IMR-90 (cell line): ENCODE measurements around the gene PPM1H. TPM values are rescaled to one million over a fixed set of nuclear protein-coding genes. Genes with fewer than 3 reads are reported as not detected.

Source experiments
- ATAC-seq: fragments of 200-7000 bp; cut with Tn5 transposase; 2 replicates; pipeline ENCODE4 v1.9.1; 2020; ENCODE audit warnings: low read depth, mild to moderate bottlenecking, moderate library complexity
- BruUV-seq: library from RNA; stranded (reverse); fragments of 400-500 nt; replicated peaks from 2 replicates; lab custom pipeline; 2021; lab: Mats Ljungman, UMichigan
- CTCF ChIA-PET: fragments of 300-600 bp; formaldehyde crosslinking; extraction: SDS; loops from one replicate; lab custom pipeline; 2021; ENCODE audit warnings: antibody characterized with exemption; lab: Yijun Ruan, JAX
- POLR2A ChIA-PET: fragments of 300-600 bp; sonication (Branson Sonifier 250); formaldehyde crosslinking; loops from one replicate; lab custom pipeline; 2022; ENCODE audit warnings: antibody characterized with exemption; ENCODE audit not compliant: unreplicated experiment; lab: Charles Lee
- DNase-seq: peaks from one replicate; pipeline ENCODE4 v3.0.0; 2013
- H2AFZ ChIP-seq: replicated peaks from 2 replicates; pipeline ENCODE3; 2013; ENCODE audit warnings: low read length, mild to moderate bottlenecking; ENCODE audit not compliant: poor library complexity
- H2AK5ac ChIP-seq: 2 replicates; pipeline ENCODE4 v1.6.1; 2013; ENCODE audit warnings: low read depth, low read length, inconsistent platforms
- H2AK9ac ChIP-seq: replicated peaks from 2 replicates; pipeline ENCODE3; 2013; ENCODE audit warnings: mild to moderate bottlenecking, low read depth, low read length, moderate library complexity; ENCODE audit not compliant: poor library complexity
- H2BK120ac ChIP-seq: 2 replicates; pipeline ENCODE4 v1.6.1; 2013; ENCODE audit warnings: low read depth, low read length, inconsistent platforms
- H2BK15ac ChIP-seq: 3 replicates; pipeline ENCODE4 v1.6.1; 2013; ENCODE audit warnings: low read depth, low read length, inconsistent platforms
- H2BK20ac ChIP-seq: 2 replicates; pipeline ENCODE4 v1.6.1; 2013; ENCODE audit warnings: low read depth, mild to moderate bottlenecking, inconsistent platforms, low read length, moderate library complexity
- H2BK5ac ChIP-seq: 2 replicates; pipeline ENCODE4 v1.6.1; 2013; ENCODE audit warnings: mild to moderate bottlenecking, low read depth, low read length, inconsistent platforms; ENCODE audit not compliant: poor library complexity, severe bottlenecking
- H3K14ac ChIP-seq: replicated peaks from 2 replicates; pipeline ENCODE4 v1.6.1; 2013; ENCODE audit warnings: low read depth, low read length, inconsistent platforms
- H3K18ac ChIP-seq: 2 replicates; pipeline ENCODE4 v1.6.1; 2013; ENCODE audit warnings: low read depth, low read length, control low read depth
- H3K23ac ChIP-seq: 2 replicates; pipeline ENCODE4 v1.6.1; 2013; ENCODE audit warnings: low read depth, low read length, inconsistent platforms
- H3K27ac ChIP-seq: 2 replicates; pipeline ENCODE4 v1.5.1; 2013; ENCODE audit warnings: mild to moderate bottlenecking, control low read depth, low read length; ENCODE audit not compliant: insufficient read depth
- H3K27me3 ChIP-seq: 2 replicates; pipeline ENCODE4 v1.6.1; 2013; ENCODE audit warnings: low read length; ENCODE audit not compliant: control insufficient read depth, insufficient read depth
- H3K36me3 ChIP-seq: 2 replicates; pipeline ENCODE4 v1.6.1; 2013; ENCODE audit warnings: low read length, mixed read lengths; ENCODE audit not compliant: control insufficient read depth, insufficient read depth
- H3K4ac ChIP-seq: 2 replicates; pipeline ENCODE4 v1.6.1; 2013; ENCODE audit warnings: low read depth, low read length, inconsistent platforms
- H3K4me1 ChIP-seq: 2 replicates; pipeline ENCODE4 v1.6.1; 2013; ENCODE audit warnings: low read length, mixed read lengths; ENCODE audit not compliant: control insufficient read depth, insufficient read depth
- H3K4me2 ChIP-seq: 2 replicates; pipeline ENCODE4 v1.6.1; 2013; ENCODE audit warnings: low read depth, mild to moderate bottlenecking, control low read depth, low read length, moderate library complexity
- H3K4me3 ChIP-seq: 2 replicates; pipeline ENCODE4 v1.5.1; 2013; ENCODE audit warnings: low read depth, mild to moderate bottlenecking, control low read depth, low read length, moderate library complexity; ENCODE audit not compliant: insufficient read depth
- H3K56ac ChIP-seq: 2 replicates; pipeline ENCODE4 v1.6.1; 2013; ENCODE audit warnings: low read length, inconsistent platforms; ENCODE audit not compliant: insufficient read depth; ENCODE audit errors: extremely low read depth
- H3K79me1 ChIP-seq, 2 experiments: 2 replicates each; pipeline ENCODE4 v1.6.1; 2013; ENCODE audit warnings: low read length in 2 of 2, inconsistent platforms in 1 of 2, low read depth in 1 of 2
- H3K9ac ChIP-seq: 2 replicates; pipeline ENCODE4 v1.6.1; 2013; ENCODE audit warnings: low read depth, low read length, control low read depth
- H3K9me1 ChIP-seq: 2 replicates; pipeline ENCODE4 v1.6.1; 2013; ENCODE audit warnings: low read length, inconsistent platforms; ENCODE audit not compliant: insufficient read depth
- H3K9me3 ChIP-seq: 2 replicates; pipeline ENCODE4 v1.6.1; 2013; ENCODE audit warnings: low read length; ENCODE audit not compliant: control insufficient read depth, insufficient read depth
- H4K20me1 ChIP-seq: 2 replicates; pipeline ENCODE4 v1.6.1; 2013; ENCODE audit warnings: low read length, inconsistent platforms; ENCODE audit not compliant: insufficient read depth
- H4K5ac ChIP-seq: 2 replicates; pipeline ENCODE4 v1.6.1; 2013; ENCODE audit warnings: mild to moderate bottlenecking, low read depth, low read length, control low read depth
- H4K8ac ChIP-seq, 2 experiments: 2 replicates each; pipeline ENCODE4 v1.6.1; 2013; ENCODE audit warnings: low read depth in 2 of 2, low read length in 2 of 2, control low read depth in 1 of 2, inconsistent platforms in 1 of 2
- H4K91ac ChIP-seq: 2 replicates; pipeline ENCODE4 v1.6.1; 2013; ENCODE audit warnings: low read depth, low read length, inconsistent platforms; ENCODE audit not compliant: insufficient read depth
- BHLHE40 ChIP-seq: fragments of 150-350 bp; IDR thresholded peaks from 2 replicates; pipeline ENCODE4 v1.6.1; 2016; ENCODE audit warnings: mild to moderate bottlenecking, low read depth, low read length
- CHD1 ChIP-seq: IDR thresholded peaks from 2 replicates; pipeline ENCODE4 v1.6.1; 2012; ENCODE audit warnings: low read depth, low read length, improper control_type of control experiment
- MAFK ChIP-seq: IDR thresholded peaks from 2 replicates; pipeline ENCODE4 v1.6.1; 2012; ENCODE audit warnings: low read depth, low read length, improper control_type of control experiment
- MXI1 ChIP-seq: IDR thresholded peaks from 2 replicates; pipeline ENCODE4 v1.6.1; 2012; ENCODE audit warnings: low read depth, mild to moderate bottlenecking, low read length, moderate library complexity, borderline replicate concordance
- NFE2L2 ChIP-seq: fragments of 150-350 bp; IDR thresholded peaks from 2 replicates; pipeline ENCODE4 v1.6.1; 2016; ENCODE audit warnings: low read depth, mild to moderate bottlenecking, low read length
- POLR2A ChIP-seq: IDR thresholded peaks from 2 replicates; pipeline ENCODE4 v1.6.1; 2012; ENCODE audit warnings: mild to moderate bottlenecking, low read depth, low read length
- RAD21 ChIP-seq: IDR thresholded peaks from 2 replicates; pipeline ENCODE4 v1.6.1; 2012; ENCODE audit warnings: low read length, improper control_type of control experiment
- RCOR1 ChIP-seq: IDR thresholded peaks from 2 replicates; pipeline ENCODE4 v1.6.1; 2012; ENCODE audit warnings: mild to moderate bottlenecking, low read length, improper control_type of control experiment; ENCODE audit not compliant: insufficient replicate concordance
- RFX5 ChIP-seq: IDR thresholded peaks from 2 replicates; pipeline ENCODE4 v1.8.0; 2012; ENCODE audit warnings: low read depth, mild to moderate bottlenecking, low read length, moderate library complexity
- SMC3 ChIP-seq: fragments of 150-350 bp; IDR thresholded peaks from 2 replicates; pipeline ENCODE4 v1.6.1; 2016; ENCODE audit warnings: low read depth, mild to moderate bottlenecking, antibody characterized with exemption, low read length, moderate library complexity
- USF2 ChIP-seq: fragments of 150-350 bp; IDR thresholded peaks from 2 replicates; pipeline ENCODE4 v1.6.1; 2017; ENCODE audit warnings: mild to moderate bottlenecking, antibody characterized with exemption, low read length, low read depth
- whole genome bisulfite sequencing, 2 experiments: methylation state at CpG; one replicate each; pipeline versions ENCODE4 v1.1.5 to v1.1.7; 2013; ENCODE audit warnings: missing lambda C conversion rate in 2 of 2; ENCODE audit not compliant: insufficient read length in 1 of 2; ENCODE audit errors: extremely low coverage in 2 of 2; 5-methylcytosine and 5-hydroxymethylcytosine counted together
- dilution Hi-C: fragments of 300-500 bp; cut with HindIII; formaldehyde crosslinking; loops from one replicate; pipeline ENCODE4 v1.14.3; 2018; ENCODE audit warnings: low sequenced_read_pairs; ENCODE audit not compliant: unreplicated experiment
- in situ Hi-C: fragments of 300-500 bp; cut with MboI; formaldehyde crosslinking; loops from 3 replicates; pipeline ENCODE4 v1.14.3; 2019; ENCODE audit warnings: low sequenced_read_pairs, inconsistent platforms, mixed read lengths
- intact Hi-C: fragments of 100-400 bp; cut with micrococcal nuclease; formaldehyde crosslinking; loops from 2 replicates; pipeline ENCODE4 v1.10.0; 2022
- polyA plus RNA-seq, 3 experiments: library from polyadenylated mRNA; depleted of rRNA; stranded (reverse); fragments of >200 nt; gene quantifications; 2 replicates each; pipeline ENCODE4 v1.2.3, GENCODE V29; 2012; ENCODE audit warnings: low replicate concordance in 1 of 3
- total RNA-seq: library from RNA; depleted of rRNA; stranded (reverse); fragments of >200 nt; gene quantifications from 2 replicates; pipeline ENCODE4 v1.2.3, GENCODE V29; 2012
- TF ChIP-seq, protein P1 (sequence below): conservative IDR thresholded peaks from 2 replicates; pipeline ENCODE4 v1.5.1; 2012; ENCODE audit warnings: mild to moderate bottlenecking, low read depth, low read length, improper control_type of control experiment

PPM1H gene
- total and polyA plus RNA-seq, 2 of the 4 experiments (the other 2 are of a cell fraction), result 0.14 to 0.18 TPM

DNA sequence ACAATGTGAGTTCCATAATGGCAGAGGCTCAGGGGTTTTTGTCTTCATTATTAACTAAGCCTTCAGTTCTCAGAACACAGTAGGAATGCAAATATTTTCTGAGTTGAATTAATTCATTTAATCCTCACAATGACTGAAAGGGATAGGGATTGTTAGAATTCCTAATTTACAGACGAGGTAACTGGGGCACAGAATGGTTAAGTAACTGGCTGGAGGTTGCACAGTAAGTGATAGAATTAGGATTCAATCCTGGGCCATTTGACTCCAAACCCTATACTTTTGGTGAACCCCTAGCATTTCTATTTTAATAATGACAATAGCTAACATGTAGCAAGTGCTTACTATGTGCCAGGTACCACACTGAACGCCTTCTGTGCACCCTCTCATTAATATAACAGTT is 163.1 kb downstream of the PPM1H start:
- no peak overlapping the region for H4K5ac ChIP-seq
- no peak overlapping the region for H3K56ac ChIP-seq
- H3K4me2 ChIP-seq, result no peak overlapping the region
- H3K23ac ChIP-seq, result no peak overlapping the region
- no peak overlapping the region for H2AFZ ChIP-seq
- no peaks in the 10 kb centered on the region for H4K20me1 ChIP-seq
- H2BK15ac ChIP-seq, result no peak overlapping the region
- no peak overlapping the region for H4K8ac ChIP-seq
- no peak overlapping the region for H3K9ac ChIP-seq
- H2BK5ac ChIP-seq, result no peak overlapping the region
- peaks cover 23% of the 10 kb centered on the region for H3K27me3 ChIP-seq
- H2BK120ac ChIP-seq, result no peak overlapping the region
- H3K9me1 ChIP-seq, result no peaks in the 10 kb centered on the region
- DNase-seq (no peak), ATAC-seq (no peak)
- dilution Hi-C loops, result no loop called here
- H3K4me3 ChIP-seq, result no peak overlapping the region
- H3K27ac ChIP-seq, result no peak overlapping the region
- POLR2A ChIA-PET, result no interaction called here
- no peak overlapping the region for H3K18ac ChIP-seq
- no peak overlapping the region for H3K14ac ChIP-seq
- H4K91ac ChIP-seq, result no peak overlapping the region
- H3K9me3 ChIP-seq, result no peaks in the 10 kb centered on the region
- no CpG with 5 or more reads among the region's 2 CpGs for WGBS, 2 experiments
- BruUV-seq, result no TSS peak
- H2AK9ac ChIP-seq, result no peak overlapping the region
- in situ Hi-C loops, result no loop called here
- H3K36me3 ChIP-seq, result no peaks in the 10 kb centered on the region
- TF ChIP-seq MAFK (no peak), NFE2L2 (no peak), POLR2A (no peak), RFX5 (no peak), MXI1 (no peak), CHD1 (no peak), SMC3 (no peak), BHLHE40 (no peak), RCOR1 (no peak), RAD21 (no peak), USF2 (no peak)
- TF ChIP-seq, protein P1, sequence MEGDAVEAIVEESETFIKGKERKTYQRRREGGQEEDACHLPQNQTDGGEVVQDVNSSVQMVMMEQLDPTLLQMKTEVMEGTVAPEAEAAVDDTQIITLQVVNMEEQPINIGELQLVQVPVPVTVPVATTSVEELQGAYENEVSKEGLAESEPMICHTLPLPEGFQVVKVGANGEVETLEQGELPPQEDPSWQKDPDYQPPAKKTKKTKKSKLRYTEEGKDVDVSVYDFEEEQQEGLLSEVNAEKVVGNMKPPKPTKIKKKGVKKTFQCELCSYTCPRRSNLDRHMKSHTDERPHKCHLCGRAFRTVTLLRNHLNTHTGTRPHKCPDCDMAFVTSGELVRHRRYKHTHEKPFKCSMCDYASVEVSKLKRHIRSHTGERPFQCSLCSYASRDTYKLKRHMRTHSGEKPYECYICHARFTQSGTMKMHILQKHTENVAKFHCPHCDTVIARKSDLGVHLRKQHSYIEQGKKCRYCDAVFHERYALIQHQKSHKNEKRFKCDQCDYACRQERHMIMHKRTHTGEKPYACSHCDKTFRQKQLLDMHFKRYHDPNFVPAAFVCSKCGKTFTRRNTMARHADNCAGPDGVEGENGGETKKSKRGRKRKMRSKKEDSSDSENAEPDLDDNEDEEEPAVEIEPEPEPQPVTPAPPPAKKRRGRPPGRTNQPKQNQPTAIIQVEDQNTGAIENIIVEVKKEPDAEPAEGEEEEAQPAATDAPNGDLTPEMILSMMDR, result no peak
- no peak overlapping the region for H2AK5ac ChIP-seq
- no peak overlapping the region for H3K4ac ChIP-seq
- no peaks in the 10 kb centered on the region for H3K4me1 ChIP-seq
- CTCF ChIA-PET, result interaction anchor here (1.0 kb wide), 1 partner anchor 8 kb away, joined by 5 read pairs; no protein-coding TSS in a partner anchor
- H2BK20ac ChIP-seq, result no peak overlapping the region
- intact Hi-C loops, result loop anchor here (2.0 kb wide), 1 partner anchor 13 kb away; no protein-coding TSS in a partner anchor
- no peaks in the 10 kb centered on the region for H3K79me1 ChIP-seq
